GM18868 (cell line): ENCODE measurements around the gene MYH15.

Experiments used
- ATAC-seq: cut with Tn5 transposase; IDR thresholded peaks from one replicate; pipeline ENCODE4 v1.9.1; 2021; ENCODE audit warnings: mild to moderate bottlenecking, moderate library complexity; ENCODE audit not compliant: unreplicated experiment

Gene MYH15

GRCh38 chr3:108473711-108474110 lies 36.7 kb downstream of the MYH15 start:
- no peak for ATAC-seq

- no peak for ATAC-seq
Measured at GRCh38 chr3:108472001-108472591, 38.3 kb downstream of the MYH15 start.

GRCh38 chr3:108471426-108471825 lies 39.0 kb downstream of the MYH15 start:
- no peak for ATAC-seq

- no peak for ATAC-seq
Measured at GRCh38 chr3:108469126-108469525, 41.3 kb downstream of the MYH15 start.

GRCh38 chr3:108468577-108468976 lies 41.8 kb downstream of the MYH15 start:
- no peak for ATAC-seq

- ATAC-seq = no peak
Measured at GRCh38 chr3:108462899-108463298, 47.5 kb downstream of the MYH15 start.

GRCh38 chr3:108461661-108462111 lies 48.7 kb downstream of the MYH15 start:
- peak; percentile 66 for ATAC-seq

- no peak for ATAC-seq
Measured at GRCh38 chr3:108459225-108459624, 51.2 kb downstream of the MYH15 start.

- no peak for ATAC-seq
Measured at GRCh38 chr3:108455212-108455705, 55.1 kb downstream of the MYH15 start.

- ATAC-seq = no peak
Measured at GRCh38 chr3:108453565-108453964, 56.8 kb downstream of the MYH15 start.

GRCh38 chr3:108450444-108450843 lies 60.0 kb downstream of the MYH15 start:
- ATAC-seq = no peak

GRCh38 chr3:108448593-108448992 lies 61.8 kb downstream of the MYH15 start:
- peak; percentile 84 for ATAC-seq

GRCh38 chr3:108447096-108447847 lies 63.1 kb downstream of the MYH15 start:
- no peak for ATAC-seq

- ATAC-seq = no peak
Measured at GRCh38 chr3:108442281-108442680, 68.1 kb downstream of the MYH15 start.

- ATAC-seq = no peak
Measured at GRCh38 chr3:108441518-108441917, 68.9 kb downstream of the MYH15 start.

- ATAC-seq = no peak
Measured at GRCh38 chr3:108441071-108441507, 69.3 kb downstream of the MYH15 start.

GRCh38 chr3:108438542-108438941 lies 71.9 kb downstream of the MYH15 start:
- no peak for ATAC-seq

GRCh38 chr3:108437439-108437838 lies 73.0 kb downstream of the MYH15 start:
- ATAC-seq = no peak

GRCh38 chr3:108433928-108434327 lies 76.5 kb downstream of the MYH15 start:
- no peak for ATAC-seq

- no peak for ATAC-seq
Measured at GRCh38 chr3:108432431-108432830, 78.0 kb downstream of the MYH15 start.

GRCh38 chr3:108430540-108430939 lies 79.9 kb downstream of the MYH15 start:
- no peak for ATAC-seq

GRCh38 chr3:108428586-108428985 lies 81.8 kb downstream of the MYH15 start:
- ATAC-seq = no peak
